ENCODE data around the gene FOXJ3.

FOXJ3 gene

DNA sequence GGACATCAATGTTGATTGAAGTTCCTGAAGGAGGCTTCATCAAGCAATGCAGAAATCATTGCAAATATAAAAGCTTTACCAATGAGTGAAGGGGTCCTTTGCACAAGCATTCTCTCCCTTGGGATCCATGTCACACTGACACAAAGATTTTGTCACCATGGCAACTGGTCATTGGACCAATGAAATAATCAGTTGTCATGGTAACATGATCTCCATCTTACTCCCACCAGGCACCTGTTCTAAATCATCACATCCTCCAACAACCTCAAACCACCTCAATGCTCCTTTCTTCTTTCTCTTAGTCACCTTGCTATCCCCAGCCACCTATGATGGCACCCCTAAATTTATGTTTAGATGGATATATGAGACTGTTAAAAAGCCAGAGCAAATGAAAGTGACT is 13.5 kb upstream of the FOXJ3 start:
- H3K9me3 ChIP-seq (ENCODE audit: control insufficient read depth, insufficient read depth, low read depth, low read length): no peaks in the 10 kb centered on the region
- no peaks in the 10 kb centered on the region for H3K4me1 ChIP-seq (ENCODE audit: control insufficient read depth, insufficient read depth, low read length)
- H3K27ac ChIP-seq (ENCODE audit: extremely low read depth, low read depth, low read length): no peak overlapping the region
- H3K4me3 ChIP-seq (ENCODE audit: low read depth, low read length): no peak overlapping the region
- H3K36me3 ChIP-seq (ENCODE audit: control insufficient read depth in 2 of 2, insufficient read depth in 1 of 2, low read length in 2 of 2): no peaks in the 10 kb centered on the region
- TF ChIP-seq, protein P1, sequence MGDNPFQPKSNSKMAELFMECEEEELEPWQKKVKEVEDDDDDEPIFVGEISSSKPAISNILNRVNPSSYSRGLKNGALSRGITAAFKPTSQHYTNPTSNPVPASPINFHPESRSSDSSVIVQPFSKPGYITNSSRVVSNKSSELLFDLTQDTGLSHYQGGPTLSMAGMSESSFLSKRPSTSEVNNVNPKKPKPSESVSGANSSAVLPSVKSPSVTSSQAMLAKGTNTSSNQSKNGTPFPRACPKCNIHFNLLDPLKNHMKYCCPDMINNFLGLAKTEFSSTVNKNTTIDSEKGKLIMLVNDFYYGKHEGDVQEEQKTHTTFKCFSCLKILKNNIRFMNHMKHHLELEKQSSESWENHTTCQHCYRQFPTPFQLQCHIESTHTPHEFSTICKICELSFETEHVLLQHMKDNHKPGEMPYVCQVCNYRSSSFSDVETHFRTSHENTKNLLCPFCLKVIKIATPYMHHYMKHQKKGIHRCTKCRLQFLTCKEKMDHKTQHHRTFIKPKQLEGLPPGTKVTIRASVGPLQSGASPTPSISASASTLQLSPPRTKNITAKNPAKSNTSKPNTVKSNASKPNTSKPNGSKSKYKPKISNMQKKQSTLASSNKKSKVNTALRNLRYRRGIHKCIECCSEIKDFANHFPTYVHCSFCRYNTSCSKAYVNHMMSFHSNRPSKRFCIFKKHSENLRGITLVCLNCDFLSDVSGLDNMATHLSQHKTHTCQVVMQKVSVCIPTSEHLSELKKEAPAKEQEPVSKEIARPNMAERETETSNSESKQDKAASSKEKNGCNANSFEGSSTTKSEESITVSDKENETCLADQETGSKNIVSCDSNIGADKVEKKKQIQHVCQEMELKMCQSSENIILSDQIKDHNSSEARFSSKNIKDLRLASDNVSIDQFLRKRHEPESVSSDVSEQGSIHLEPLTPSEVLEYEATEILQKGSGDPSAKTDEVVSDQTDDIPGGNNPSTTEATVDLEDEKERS (tag by site-specific recombination; IDR thresholded peaks at IDR 0.05): no peak
- TF ChIP-seq, protein P2, sequence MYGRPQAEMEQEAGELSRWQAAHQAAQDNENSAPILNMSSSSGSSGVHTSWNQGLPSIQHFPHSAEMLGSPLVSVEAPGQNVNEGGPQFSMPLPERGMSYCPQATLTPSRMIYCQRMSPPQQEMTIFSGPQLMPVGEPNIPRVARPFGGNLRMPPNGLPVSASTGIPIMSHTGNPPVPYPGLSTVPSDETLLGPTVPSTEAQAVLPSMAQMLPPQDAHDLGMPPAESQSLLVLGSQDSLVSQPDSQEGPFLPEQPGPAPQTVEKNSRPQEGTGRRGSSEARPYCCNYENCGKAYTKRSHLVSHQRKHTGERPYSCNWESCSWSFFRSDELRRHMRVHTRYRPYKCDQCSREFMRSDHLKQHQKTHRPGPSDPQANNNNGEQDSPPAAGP (tag by site-specific recombination; IDR thresholded peaks at IDR 0.05): no peak
- TF ChIP-seq ZNF610 (tag by site-specific recombination; IDR thresholded peaks at IDR 0.05; ENCODE audit: borderline replicate concordance): no peak
- TF ChIP-seq ZNF324 (tag by site-specific recombination; IDR thresholded peaks at IDR 0.05): no peak
- TF ChIP-seq WT1 (tag by site-specific recombination; IDR thresholded peaks at IDR 0.05): no peak
- TF ChIP-seq, protein P3, sequence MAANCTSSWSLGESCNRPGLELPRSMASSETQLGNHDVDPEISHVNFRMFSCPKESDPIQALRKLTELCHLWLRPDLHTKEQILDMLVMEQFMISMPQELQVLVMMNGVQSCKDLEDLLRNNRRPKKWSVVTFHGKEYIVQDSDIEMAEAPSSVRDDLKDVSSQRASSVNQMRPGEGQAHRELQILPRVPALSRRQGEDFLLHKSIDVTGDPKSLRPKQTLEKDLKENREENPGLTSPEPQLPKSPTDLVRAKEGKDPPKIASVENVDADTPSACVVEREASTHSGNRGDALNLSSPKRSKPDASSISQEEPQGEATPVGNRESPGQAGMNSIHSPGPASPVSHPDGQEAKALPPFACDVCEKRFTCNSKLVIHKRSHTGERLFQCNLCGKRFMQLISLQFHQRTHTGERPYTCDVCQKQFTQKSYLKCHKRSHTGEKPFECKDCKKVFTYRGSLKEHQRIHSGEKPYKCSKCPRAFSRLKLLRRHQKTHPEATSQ (tag by site-specific recombination; IDR thresholded peaks at IDR 0.05): no peak
- TF ChIP-seq, protein P4, sequence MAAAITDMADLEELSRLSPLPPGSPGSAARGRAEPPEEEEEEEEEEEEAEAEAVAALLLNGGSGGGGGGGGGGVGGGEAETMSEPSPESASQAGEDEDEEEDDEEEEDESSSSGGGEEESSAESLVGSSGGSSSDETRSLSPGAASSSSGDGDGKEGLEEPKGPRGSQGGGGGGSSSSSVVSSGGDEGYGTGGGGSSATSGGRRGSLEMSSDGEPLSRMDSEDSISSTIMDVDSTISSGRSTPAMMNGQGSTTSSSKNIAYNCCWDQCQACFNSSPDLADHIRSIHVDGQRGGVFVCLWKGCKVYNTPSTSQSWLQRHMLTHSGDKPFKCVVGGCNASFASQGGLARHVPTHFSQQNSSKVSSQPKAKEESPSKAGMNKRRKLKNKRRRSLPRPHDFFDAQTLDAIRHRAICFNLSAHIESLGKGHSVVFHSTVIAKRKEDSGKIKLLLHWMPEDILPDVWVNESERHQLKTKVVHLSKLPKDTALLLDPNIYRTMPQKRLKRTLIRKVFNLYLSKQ (tag by site-specific recombination; IDR thresholded peaks at IDR 0.05; ENCODE audit: borderline replicate concordance): no peak
- TF ChIP-seq ZNF660 (tag by site-specific recombination; IDR thresholded peaks at IDR 0.05): no peak
- TF ChIP-seq ZNF23 (tag by site-specific recombination; IDR thresholded peaks at IDR 0.05; ENCODE audit: borderline replicate concordance): no peak
- no peak for TF ChIP-seq ZBTB17 (tag by site-specific recombination; IDR thresholded peaks at IDR 0.05)
- TF ChIP-seq ZNF777 (tag by site-specific recombination; IDR thresholded peaks at IDR 0.05; ENCODE audit: borderline replicate concordance): no peak
- no peak for TF ChIP-seq ZNF302 (tag by site-specific recombination; IDR thresholded peaks at IDR 0.05; ENCODE audit: low read depth)
- TF ChIP-seq RBAK (tag by site-specific recombination; IDR thresholded peaks at IDR 0.05): no peak
- TF ChIP-seq ZNF157 (tag by site-specific recombination; IDR thresholded peaks at IDR 0.05): no peak
- TF ChIP-seq ZNF133 (tag by site-specific recombination; IDR thresholded peaks at IDR 0.05): no peak
- no peak for TF ChIP-seq ZNF548 (tag by site-specific recombination; IDR thresholded peaks at IDR 0.05)
- ChIA-PET CTCF (interaction anchor here (0.6 to 0.7 kb wide), 2 partner anchors 122 to 343 kb away, joined by 3 read pairs; no protein-coding TSS in a partner anchor), POLR2A (no interaction called here)

DNA sequence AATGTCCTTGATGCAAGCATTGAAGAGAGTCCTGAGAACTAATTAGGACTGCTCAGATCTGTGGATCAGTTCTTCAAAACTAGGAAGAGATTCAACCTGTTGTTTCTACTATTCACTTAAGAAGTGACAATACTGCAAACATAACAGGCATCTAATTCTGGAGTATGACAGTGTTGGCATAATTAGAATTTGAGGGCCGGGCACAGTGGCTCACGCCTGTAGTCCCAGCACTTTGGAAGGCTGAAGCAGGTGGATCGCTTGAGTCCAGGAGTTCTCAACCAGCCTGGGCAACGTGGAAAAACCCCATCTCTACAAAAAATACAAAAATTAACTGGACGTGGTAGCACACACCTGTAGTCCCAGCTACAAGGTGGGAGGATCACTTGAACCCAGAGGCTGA is 8.0 kb upstream of the FOXJ3 start:
- POLR2A ChIA-PET: no interaction called here
- Histone ChIP-seq H3K9me3 (ENCODE audit: control insufficient read depth, insufficient read depth, low read depth, low read length) (no peaks in the 10 kb centered on the region), H3K36me3 (ENCODE audit: control insufficient read depth in 2 of 2, insufficient read depth in 1 of 2, low read length in 2 of 2) (no peaks in the 10 kb centered on the region), H3K4me3 (ENCODE audit: low read depth, low read length) (no peak overlapping the region), H3K4me1 (ENCODE audit: control insufficient read depth, insufficient read depth, low read length) (0 out of 2 replicates have a peak, but pooled peaks cover 3% of the 10 kb centered on the region), H3K27ac (ENCODE audit: extremely low read depth, low read depth, low read length) (no peak overlapping the region)
- TF ChIP-seq ZNF768 (tag by site-specific recombination; IDR thresholded peaks at IDR 0.05) (no peak), ZNF221 (tag by site-specific recombination; IDR thresholded peaks at IDR 0.05; ENCODE audit: borderline replicate concordance) (no peak)
- CTCF ChIA-PET: interaction anchor here (0.6 to 1.0 kb wide), 2 partner anchors 17 to 175 kb away, joined by 3 read pairs; no protein-coding TSS in a partner anchor

Measured in HEK293 (cell line).